ENCODE data around the gene IL24.
"Not testable (repeated sequence)": the region's sequence is repeated elsewhere in the genome, so short reads cannot be mapped to it uniquely, and the experiment has no call there.

The IL24 gene

GRCh38 chr1:206905295-206906164 lies 8.3 kb downstream of the IL24 start:
- no peak for DNase-seq

DNA sequence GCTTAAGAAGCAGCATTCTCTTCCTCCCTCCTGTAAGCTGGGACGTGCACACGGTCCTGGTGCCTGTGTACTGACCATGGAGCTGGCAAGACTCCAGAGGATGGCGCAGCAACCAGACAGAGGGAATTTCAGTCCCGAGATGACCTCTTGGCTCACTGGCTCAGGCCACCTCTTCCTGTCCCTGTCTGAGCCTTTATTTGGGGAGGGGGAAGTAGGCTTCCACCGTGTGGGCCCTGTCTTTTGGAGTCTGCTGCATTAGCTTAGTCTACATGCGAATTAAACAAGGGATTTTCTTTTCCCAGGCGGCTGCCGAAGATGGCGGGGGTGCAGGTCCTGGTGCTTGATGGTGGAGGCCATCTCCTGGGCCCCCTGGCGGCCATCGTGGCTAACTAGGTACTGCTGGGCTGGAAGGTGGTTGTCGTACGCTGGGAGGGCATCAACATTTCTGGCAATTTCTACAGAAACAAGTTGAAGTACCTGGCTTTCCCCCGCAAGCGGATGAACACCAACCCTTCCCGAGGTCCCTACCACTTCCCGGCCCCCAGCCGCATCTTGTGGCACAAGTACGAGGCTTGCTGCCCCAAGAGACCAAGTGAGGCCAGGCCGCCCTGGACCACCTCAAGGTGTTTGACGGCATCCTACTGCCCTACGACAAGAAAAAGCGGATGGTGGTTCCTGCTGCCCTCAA lies 10.2 kb downstream of the IL24 start:
- DNase-seq = no peak

GRCh38 chr1:206908038-206908437 lies 10.8 kb downstream of the IL24 start:
- DNase-seq = no peak

GRCh38 chr1:206909161-206909882 lies 12.1 kb downstream of the IL24 start:
- peak; percentile 79 for DNase-seq

DNA sequence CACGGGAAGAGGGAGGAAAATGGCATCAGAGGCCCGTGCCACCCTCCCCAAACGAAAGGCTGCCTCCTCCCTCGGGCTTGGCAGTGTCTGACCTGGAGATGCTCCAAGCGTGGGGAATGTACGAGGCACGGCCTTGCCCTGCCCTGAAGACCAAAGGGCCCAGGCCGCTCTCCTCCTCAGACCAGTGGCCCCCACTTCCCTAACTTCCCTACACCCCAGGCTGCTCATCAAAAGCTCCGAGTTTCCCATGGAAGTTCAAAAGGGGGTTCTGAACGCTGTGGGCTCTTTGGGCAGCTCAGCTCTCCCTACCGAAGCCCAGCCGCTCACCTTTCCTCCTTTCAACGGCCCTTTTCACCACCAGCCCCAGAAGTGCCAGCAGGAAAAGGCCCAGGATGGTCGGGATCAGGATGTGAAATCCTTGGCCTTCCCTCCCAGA lies 12.7 kb downstream of the IL24 start:
- no peak for DNase-seq

DNA sequence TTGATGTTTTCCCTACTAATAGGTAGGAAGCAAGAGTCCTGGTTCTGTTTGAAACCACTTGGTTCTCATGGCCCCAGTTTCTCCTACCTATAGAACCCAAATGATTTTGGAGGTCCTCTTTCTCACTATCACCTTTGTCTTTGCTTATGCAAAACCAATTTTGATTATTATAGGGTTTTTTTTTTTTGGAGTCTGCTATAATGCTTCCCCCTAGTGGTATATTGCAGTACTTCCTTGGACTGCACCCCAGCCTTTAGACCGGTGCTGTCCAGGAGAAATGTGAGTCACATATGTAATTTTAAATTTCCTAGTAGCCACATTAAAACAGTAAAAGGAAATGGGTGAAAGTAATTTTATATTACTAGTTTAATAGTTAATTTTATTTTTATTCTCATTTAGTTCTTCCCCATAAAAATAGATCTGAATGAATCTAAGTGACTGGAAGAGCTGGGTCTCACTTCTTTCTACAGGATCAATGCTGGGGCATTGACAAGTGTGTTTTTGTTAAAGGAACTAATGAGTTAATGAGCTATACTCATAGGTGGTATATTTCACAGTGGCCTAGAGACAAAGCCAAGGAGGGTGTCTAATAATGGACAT lies 13.9 kb downstream of the IL24 start:
- DNase-seq = peak; percentile 54

DNA sequence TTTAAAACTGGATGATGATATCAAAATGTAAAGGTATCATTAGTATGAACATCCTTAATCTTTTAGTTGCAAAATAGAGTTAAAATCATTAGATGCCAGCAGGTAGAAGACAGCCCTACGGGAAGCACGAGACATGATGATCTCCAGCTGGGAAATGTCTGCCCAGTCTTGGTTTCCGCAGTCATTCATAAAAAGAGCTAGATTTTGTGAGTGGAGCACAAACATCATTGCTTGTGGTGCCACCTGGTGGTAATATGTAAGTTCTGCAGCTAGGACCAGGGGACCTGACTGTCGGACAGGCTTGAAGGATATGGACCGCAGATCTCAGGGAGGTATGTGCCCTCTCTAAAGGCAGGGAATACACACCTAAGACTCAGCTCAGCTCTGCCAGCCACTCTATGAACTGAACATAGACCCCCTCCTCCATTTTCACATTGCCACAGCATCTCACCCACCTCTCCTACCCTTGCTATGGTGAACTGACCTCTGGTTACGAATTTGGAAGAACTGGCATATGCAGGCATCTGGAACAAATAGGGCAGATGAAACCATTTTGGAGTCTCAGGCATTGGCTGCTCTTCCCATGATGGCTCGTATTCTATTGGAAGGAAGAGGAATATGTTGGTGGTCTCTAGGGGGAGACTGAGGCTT lies 15.3 kb downstream of the IL24 start:
- peak; percentile 84 for DNase-seq

- no peak for DNase-seq
Observed at GRCh38 chr1:206913766-206914537, 16.7 kb downstream of the IL24 start.

DNA sequence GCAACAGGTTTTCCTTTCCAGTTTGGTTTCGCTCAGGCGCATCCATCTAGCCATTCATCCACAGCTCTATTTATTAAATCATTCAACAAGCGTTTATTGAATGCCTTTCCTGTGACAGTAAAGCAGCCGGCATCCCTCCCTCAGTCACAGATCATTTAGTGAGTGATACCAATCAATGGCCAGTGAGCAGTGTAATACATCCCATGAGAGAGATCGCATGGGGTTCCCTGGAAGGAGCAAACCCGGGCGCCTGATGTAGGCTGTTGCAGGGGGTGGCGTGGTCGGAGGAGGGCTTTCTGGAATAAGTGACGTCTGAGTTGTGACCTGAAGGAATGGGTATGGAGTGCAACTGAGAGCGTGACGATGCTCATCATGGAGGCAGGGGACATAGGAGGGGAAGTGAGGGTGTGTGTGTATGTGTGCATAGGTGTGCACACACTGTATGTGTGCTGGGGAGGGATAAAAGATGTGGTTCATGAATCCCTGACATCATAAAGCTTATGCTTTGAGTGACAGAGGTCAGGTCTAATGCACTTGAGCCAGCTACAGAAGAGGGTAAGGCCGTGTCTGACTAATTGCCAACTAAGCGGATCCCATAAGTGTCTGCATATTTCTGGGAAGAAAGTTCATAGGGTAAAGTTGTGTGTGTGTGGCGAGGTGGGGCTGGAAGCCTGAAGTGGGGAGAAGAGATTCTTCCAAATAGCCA lies 17.9 kb downstream of the IL24 start:
- peak; percentile 33 for DNase-seq

- no peak for DNase-seq
Observed at GRCh38 chr1:206916000-206916709, 18.9 kb downstream of the IL24 start.

- no peak for DNase-seq
Observed at GRCh38 chr1:206918076-206918475, 20.8 kb downstream of the IL24 start.

GRCh38 chr1:206921772-206922265 lies 24.6 kb downstream of the IL24 start, which contains the start of gene FCMR:
FCMR (minus strand) TSS chr1:206921941; CDS start chr1:206921854, 87 bp downstream.
- DNase-seq = peak; percentile 40

DNA sequence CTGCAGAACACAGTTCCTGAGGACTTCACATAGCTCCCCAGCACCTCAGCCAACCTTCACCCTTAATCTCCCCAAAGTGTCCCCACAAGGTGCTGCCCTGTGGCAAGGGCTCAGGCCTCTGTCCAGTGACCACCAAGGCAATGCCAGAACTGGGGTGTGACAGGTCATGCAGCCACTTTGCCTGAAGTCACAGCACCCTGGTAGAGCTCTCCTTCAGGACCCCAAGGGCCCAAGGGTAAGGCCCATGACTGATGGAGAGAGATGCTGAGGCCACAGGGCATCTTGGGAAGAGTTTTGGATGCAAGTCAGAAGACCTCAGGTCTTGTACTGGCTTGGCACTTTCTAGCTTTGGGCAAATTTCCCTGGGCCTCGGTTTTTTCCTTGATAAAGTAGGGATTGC lies 25.3 kb downstream of the IL24 start:
- no peak for DNase-seq

DNA sequence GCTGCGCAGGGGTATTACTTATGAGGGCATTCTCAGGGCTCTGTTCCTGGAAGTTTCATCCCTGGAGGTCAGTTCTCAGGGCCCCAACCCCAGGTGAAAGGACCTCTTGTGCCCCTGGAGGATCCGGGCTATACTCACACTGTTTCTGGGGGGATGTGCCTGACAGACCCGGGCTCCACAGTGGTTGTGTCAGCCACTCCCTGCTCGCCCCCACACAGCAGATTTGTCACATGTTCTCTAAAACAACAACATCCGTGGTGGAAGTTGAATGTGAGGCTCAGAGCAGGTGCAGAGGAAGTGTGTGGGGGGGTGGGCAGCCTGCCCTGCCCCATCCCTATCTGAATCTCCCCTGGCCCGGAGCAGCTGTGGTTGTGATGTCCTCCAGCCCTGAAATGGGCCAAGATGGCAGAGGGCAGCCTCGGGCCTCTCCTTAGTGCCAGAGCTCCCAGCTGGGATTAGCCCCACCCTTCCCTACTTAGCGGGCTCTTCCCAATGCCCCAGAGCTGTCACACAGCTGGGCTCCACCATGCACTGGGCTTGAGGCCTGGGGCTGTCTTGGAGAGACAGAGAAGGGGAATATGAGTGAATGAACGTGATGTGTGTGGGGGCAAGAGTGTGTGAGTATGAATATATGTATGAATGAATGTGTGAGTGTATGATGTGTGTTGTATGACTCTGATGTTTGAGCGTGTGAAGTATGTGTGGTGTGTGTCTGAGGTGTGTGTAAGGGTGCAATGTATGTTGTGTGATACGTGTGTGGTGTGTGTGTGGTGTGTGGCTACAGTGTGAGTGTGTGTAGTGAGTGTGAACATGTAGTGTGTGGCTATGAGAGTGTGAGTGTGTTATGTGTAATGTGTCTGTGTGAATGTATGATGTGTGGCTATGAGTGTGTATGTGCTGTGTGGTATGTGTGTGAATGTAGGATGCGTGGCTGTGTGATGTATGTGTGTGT lies 26.0 kb downstream of the IL24 start:
- DNase-seq = no peak

- DNase-seq = not testable (repeated sequence)
Observed at GRCh38 chr1:206923961-206924557, 26.8 kb downstream of the IL24 start.

GRCh38 chr1:206924592-206925105 lies 27.4 kb downstream of the IL24 start:
- DNase-seq = no peak

GRCh38 chr1:206925106-206925736 lies 28.0 kb downstream of the IL24 start:
- DNase-seq = no peak

- no peak for DNase-seq
Observed at GRCh38 chr1:206926286-206926685, 29.0 kb downstream of the IL24 start.
